GM21786 (cell line): ENCODE results near the gene RNF180.
"Not testable (repeated sequence)": the region's sequence is repeated elsewhere in the genome, so short reads cannot be mapped to it uniquely, and the experiment has no call there.

Source experiments
- ATAC-seq: cut with Tn5 transposase; IDR thresholded peaks from one replicate; pipeline ENCODE4 v1.9.1; 2021; ENCODE audit not compliant: unreplicated experiment

The RNF180 gene

GRCh38 chr5:64269164-64269563 is 103.5 kb downstream of the RNF180 start:
- no peak for ATAC-seq

DNA sequence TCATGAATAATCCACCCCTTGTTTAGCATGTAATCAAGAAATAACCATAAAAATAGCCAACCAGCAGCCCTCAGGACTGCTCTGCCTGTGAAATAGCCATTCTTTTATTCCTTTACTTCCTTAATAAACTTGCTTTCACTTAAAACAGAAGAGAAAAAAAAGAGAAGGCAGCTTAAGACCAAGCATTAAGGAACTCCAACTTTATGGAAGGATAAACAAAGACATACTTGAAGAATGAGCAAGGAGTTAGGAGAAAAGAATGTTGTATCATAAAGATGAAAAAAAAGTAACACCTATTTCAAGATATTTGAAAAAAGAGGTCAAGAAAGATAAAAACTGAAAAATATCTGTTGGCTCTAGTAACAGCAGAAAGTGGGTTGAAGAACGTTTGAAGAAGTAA is 107.6 kb downstream of the RNF180 start:
- ATAC-seq: no peak

- no peak for ATAC-seq
These were observed 119.8 kb downstream of the RNF180 start for GRCh38 chr5:64285188-64286130.

GRCh38 chr5:64286381-64286780 is 120.7 kb downstream of the RNF180 start:
- no peak for ATAC-seq

GRCh38 chr5:64288496-64288895 is 122.9 kb downstream of the RNF180 start:
- not testable (repeated sequence) for ATAC-seq

- ATAC-seq: no peak
These were observed 127.1 kb downstream of the RNF180 start for GRCh38 chr5:64292611-64293215.

- ATAC-seq: no peak
These were observed 129.5 kb downstream of the RNF180 start for GRCh38 chr5:64295101-64295500.

DNA sequence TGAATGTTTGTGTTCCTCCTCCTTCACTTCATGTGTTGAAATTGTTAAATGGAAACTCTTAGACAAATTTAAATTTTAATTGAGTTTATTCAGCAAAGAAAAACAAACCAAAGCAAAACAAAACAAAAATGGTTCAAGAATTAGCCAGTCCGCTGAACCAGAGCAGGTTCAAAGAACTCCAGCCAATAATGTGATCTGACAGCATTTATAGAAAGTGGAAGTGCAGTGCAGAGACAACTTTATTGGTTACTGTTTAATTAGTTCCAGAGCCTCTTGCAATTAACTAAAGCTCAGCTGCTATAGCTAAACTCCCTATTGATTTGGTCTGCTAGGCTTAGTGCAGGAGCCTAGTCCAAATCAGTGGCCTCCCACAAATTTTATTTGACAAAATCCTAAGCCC is 132.9 kb downstream of the RNF180 start:
- no peak for ATAC-seq

GRCh38 chr5:64299805-64300204 is 134.2 kb downstream of the RNF180 start:
- ATAC-seq: no peak

DNA sequence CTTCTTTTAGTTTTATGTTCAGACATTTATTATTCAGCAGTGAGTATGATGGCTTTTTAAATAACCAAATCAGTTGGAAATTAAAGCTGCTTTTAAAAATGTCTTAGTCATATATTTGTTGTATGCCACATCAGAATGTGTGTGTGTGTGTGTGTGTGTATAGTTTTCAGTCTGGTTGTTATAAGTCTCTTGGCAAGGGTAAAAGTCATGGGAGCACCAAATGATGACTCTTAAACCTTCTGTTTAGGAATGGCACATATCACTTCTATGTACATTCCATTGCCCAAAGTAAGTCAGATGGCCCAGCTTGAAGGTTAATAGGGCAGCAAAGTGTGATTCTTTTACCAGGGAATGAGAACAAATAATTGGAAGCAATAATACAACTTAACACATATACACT is 135.9 kb downstream of the RNF180 start:
- ATAC-seq: no peak

- ATAC-seq: no peak
These were observed 142.5 kb downstream of the RNF180 start for GRCh38 chr5:64308135-64308534.

- no peak for ATAC-seq
These were observed 146.8 kb downstream of the RNF180 start for GRCh38 chr5:64312491-64312890.

- ATAC-seq: no peak
These were observed 150.1 kb downstream of the RNF180 start for GRCh38 chr5:64315778-64316177.

DNA sequence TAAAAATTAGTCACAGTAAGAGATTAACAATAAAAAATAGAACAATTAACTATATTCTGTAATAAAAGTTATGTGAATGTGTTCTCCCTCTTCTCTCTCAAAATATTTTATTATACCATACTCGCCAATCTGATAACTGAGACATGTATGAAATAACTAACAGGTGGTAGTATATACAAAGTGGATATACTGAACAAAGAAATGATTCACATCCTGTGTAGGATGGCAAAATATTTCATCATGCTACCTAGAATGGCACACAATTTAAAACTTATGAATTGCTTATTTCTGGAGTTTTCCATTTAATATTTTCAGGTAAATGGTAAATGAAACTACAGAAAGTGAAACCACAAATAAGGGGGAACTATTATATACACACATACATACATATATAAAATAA is 152.5 kb downstream of the RNF180 start:
- ATAC-seq: no peak

DNA sequence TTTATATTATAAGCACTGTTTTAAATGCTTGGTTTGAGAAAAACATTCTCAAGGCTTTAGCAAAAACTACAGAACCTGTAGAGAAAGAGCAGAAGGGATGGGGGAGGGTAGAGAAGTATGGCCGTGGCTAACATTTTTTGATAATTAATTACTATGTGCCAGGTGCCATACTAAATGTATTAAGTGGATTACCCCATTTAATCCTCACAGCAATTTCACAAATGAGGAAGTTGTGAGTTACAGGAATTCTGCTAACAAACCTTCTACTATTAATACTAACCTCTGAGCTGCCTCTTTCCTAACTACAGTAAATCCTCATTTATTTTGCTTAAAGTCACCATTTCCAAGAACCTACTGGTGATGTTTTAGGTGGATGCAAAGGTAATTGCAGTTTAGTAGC is 157.9 kb downstream of the RNF180 start:
- ATAC-seq: no peak

DNA sequence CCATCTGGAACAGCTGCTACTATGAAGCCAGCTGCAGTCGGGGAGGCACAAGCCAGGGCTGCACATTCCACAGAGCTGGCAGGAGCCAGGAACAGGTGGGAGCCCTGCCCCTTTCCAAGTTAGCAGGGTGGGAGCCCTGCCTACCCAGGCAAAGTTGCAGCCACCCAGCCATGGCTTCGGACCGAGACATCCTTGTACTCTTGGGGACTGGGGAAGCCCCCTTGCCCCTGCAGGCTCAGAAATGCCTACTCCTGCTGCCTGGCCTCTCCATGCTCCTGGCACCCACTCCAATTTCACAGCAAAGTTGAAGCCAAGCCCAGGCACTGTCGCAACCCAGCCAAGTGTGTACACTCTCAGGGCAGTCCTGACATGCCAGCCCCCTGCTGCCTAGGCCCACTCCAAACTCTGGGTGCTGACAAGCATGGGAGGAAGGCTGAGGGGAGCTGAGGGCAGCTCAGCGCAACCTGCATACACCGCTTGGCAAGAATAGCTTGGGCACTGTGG is 165.1 kb downstream of the RNF180 start:
- no peak for ATAC-seq

DNA sequence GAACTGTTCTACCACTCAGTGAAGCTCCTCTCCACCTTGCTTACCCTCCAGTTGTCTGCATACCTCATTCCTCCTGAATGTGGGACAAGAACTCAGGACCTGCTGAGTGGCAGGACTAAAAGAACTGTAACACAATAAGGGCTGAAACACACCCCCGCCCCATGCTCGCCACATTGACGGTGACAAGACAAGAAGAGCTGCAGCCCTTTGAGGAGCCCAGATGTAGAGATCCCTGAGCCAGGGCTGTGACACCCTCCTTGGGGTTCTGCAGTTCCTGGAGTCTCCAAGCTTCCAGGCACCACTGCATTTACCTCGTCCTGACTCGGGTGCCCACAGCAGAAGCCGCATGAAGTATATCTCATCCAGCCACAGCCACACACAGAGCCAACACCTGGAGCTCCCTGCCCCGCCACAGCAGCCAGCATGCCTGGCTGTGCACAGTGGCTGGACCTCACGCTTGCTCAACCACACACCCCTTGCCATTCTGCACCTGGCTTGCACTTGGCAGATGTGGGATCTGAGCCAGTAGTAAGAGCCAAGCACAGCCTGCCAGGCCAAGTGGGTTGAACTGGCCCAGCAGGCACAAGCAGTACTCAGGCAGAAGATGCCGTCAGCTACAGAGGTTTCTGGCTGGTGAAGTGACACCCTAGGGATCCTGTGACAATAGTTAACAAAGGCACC is 166.1 kb downstream of the RNF180 start:
- ATAC-seq: no peak

- ATAC-seq: no peak
These were observed 168.2 kb downstream of the RNF180 start for GRCh38 chr5:64333886-64334285.

- no peak for ATAC-seq
These were observed 174.1 kb downstream of the RNF180 start for GRCh38 chr5:64339769-64340168.

- no peak for ATAC-seq
These were observed 174.7 kb downstream of the RNF180 start for GRCh38 chr5:64340293-64340692.

DNA sequence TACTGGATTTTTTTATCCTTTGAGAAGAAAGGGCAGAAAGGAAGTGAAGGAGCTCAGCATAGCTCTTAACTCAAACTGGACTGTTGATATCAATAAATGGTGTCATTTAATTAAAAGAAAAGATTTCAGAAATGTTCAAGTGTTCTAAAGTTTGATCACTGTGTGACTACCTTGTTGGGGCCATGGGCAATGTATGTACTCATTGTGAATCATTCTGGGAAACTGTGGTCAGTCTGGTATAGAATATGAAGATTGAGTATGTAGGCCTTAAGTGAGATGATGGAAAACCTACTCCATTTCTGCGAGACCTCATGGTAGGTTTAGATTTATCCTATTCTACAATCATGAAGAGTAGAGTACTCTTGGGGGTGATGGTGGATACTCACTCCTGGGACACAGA is 175.7 kb downstream of the RNF180 start:
- ATAC-seq: no peak

DNA sequence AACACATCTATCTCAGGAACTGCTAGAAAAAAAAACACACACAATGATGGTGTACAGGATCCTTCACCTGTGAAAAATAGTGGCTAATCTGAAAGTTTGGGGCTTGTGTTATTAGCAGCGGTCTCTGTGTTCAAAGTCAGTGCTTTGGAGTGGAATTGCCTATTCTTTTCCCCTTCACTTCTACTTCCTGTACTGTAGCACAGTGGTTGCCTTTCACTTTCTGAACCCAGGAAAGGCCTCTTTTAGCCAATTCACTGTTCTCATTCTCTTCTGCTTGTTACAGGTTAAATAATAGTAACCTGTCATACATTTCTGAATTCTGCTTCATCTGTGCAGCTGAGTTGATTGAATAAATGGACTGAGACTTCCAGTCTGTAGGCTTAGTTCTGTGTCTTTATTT is 178.9 kb downstream of the RNF180 start:
- ATAC-seq: no peak
